Type B pancreatic cell (in vitro differentiated cells): Measurements from ENCODE around the gene SLC6A19. TPM values are rescaled to one million over a fixed set of nuclear protein-coding genes. Genes with fewer than 3 reads are reported as not detected.

Source experiments
- DNase-seq: peaks from one replicate; pipeline ENCODE4 v3.0.0; 2021; ENCODE audit warnings: mixed read lengths; ENCODE audit not compliant: unreplicated experiment; ENCODE audit errors: extremely low spot score
- H3K27ac Mint-ChIP-seq: 2 replicates; pipeline ENCODE4 v1.8.0; 2021; ENCODE audit warnings: mild to moderate bottlenecking, mixed read lengths
- H3K27me3 Mint-ChIP-seq: 2 replicates; pipeline ENCODE4 v1.8.0; 2021; ENCODE audit warnings: mixed read lengths
- H3K36me3 Mint-ChIP-seq: 2 replicates; pipeline ENCODE4 v1.8.0; 2021; ENCODE audit warnings: mixed read lengths
- H3K4me1 Mint-ChIP-seq: one replicate; pipeline ENCODE4 v1.8.0; 2021; ENCODE audit warnings: mixed read lengths; ENCODE audit not compliant: unreplicated experiment
- H3K4me3 Mint-ChIP-seq: 2 replicates; pipeline ENCODE4 v1.8.0; 2021; ENCODE audit warnings: mild to moderate bottlenecking, mixed read lengths
- H3K9me3 Mint-ChIP-seq: 2 replicates; pipeline ENCODE4 v1.8.0; 2021; ENCODE audit warnings: mixed read lengths
- total RNA-seq: library from RNA; stranded (reverse); gene quantifications from 2 replicates; pipeline ENCODE4 v1.2.1, GENCODE V29; 2021; ENCODE audit warnings: low replicate concordance
- TF ChIP-seq, protein P1 (sequence below): fragments of 200-600 bp; sonication (generic); conservative IDR thresholded peaks from 2 replicates; pipeline ENCODE4 v1.5.0; 2021; ENCODE audit warnings: antibody characterized with exemption, mild to moderate bottlenecking

SLC6A19 gene
- total RNA-seq, 1 donor from 2014 or later, result 12.6 TPM

DNA sequence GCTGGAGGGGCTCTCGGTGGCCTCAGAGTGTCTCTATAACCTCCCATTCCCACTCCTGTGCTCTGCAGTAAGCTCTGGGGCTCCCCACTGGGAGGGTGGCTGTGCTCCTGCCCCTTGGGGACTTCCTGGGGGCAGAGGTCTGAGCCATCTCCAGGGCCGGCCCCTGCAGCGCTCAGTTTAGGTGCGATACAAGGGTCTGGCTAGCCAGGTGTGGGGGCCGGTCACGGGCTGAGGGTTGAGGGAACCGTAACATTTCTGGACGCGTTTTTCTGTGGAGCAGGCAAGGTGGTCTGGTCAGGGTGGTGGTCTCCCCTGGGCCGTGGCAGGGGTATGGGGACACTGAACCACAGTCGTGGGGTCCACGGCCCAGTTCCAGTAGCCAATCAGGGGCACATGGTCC lies 38.0 kb upstream of the SLC6A19 start:
- TF ChIP-seq, protein P1, sequence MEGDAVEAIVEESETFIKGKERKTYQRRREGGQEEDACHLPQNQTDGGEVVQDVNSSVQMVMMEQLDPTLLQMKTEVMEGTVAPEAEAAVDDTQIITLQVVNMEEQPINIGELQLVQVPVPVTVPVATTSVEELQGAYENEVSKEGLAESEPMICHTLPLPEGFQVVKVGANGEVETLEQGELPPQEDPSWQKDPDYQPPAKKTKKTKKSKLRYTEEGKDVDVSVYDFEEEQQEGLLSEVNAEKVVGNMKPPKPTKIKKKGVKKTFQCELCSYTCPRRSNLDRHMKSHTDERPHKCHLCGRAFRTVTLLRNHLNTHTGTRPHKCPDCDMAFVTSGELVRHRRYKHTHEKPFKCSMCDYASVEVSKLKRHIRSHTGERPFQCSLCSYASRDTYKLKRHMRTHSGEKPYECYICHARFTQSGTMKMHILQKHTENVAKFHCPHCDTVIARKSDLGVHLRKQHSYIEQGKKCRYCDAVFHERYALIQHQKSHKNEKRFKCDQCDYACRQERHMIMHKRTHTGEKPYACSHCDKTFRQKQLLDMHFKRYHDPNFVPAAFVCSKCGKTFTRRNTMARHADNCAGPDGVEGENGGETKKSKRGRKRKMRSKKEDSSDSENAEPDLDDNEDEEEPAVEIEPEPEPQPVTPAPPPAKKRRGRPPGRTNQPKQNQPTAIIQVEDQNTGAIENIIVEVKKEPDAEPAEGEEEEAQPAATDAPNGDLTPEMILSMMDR, result no peak
- H3K27me3 Mint-ChIP-seq, result peaks cover 23% of the 10 kb centered on the region

DNA sequence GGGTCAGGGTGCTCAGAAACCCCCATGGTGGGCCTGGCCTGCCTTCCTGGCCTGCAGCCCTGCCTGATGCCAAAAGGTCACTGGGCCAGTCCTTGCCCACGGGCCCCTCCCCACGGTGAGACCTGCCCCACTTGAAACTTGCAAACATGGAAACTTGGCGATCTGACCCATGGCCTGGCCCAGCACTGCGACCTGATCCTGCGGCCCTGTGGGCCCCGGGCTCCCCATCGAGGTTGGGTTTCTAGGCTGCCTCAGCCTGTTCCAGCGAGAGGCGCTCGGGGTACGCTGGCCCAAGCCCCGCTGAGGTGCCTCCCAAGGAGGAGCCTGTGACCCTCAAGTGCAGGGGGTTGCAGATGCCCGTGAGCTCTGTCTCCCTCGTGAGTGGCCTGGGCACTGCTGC lies 37.5 kb upstream of the SLC6A19 start:
- H3K9me3 Mint-ChIP-seq, result no peaks in the 10 kb centered on the region
- peaks cover 18% of the 10 kb centered on the region for H3K27me3 Mint-ChIP-seq
- TF ChIP-seq, protein P1, result no peak
- H3K36me3 Mint-ChIP-seq, result no peaks in the 10 kb centered on the region
- H3K4me3 Mint-ChIP-seq, result no peak overlapping the region
- H3K4me1 Mint-ChIP-seq, result peaks cover 20% of the 10 kb centered on the region
- no peak for DNase-seq
- no peak overlapping the region for H3K27ac Mint-ChIP-seq

More for the DNA sequence above, 38.0 kb upstream of the SLC6A19 start:
- Mint-ChIP-seq H3K4me3 (no peak overlapping the region), H3K9me3 (no peaks in the 10 kb centered on the region), H3K27ac (no peak overlapping the region), H3K4me1 (peaks cover 20% of the 10 kb centered on the region), H3K36me3 (no peaks in the 10 kb centered on the region)
- DNase-seq, result no peak

DNA sequence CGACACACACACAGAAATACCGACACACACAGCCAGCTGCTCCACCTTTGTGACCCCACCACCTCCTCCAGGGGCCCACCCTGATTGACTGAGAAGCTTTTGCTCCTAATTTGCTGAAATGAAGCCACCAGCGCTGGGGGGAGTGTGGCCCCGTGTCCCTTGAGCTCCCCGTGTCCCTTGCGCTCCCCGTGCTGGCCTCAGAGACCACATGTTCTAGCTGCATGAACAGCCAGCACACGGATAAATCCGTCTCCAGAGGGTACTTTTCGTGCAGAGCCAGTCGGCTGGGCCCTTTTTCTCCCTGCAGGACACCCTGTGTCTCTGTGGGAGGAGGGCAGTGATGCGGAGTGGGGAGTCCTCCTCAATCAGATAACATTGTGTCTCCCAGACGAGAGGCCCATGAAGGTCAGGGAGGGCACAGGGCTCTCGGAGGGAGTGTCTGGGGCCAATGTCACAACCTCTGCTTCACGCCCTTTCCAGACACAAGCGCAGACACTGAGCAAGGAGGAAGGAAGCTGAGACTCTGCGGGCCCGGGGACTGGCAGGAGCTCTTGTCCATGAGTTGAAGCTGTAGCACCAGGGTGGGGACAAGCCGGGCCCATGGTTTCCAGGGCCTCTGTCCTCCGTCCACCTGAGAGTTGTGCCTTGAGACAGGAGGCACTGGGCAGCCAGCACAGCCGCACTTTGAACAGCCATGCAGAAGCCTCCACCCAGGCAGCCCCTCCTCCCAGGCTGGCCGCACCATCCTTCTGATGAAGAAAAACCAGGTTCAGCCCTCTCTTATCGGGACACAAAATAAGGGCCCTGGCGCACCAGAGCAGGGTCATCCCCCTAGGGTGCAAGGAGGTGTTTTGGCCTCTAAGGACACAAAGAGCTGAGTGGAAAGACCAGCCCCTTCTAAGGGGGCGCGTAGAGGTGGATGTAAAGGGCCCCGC lies 36.4 kb upstream of the SLC6A19 start:
- no peak overlapping the region for H3K27ac Mint-ChIP-seq
- no peaks in the 10 kb centered on the region for H3K9me3 Mint-ChIP-seq
- no peaks in the 10 kb centered on the region for H3K36me3 Mint-ChIP-seq
- no peak overlapping the region for H3K4me3 Mint-ChIP-seq
- TF ChIP-seq, protein P1, result no peak
- peaks cover 12% of the 10 kb centered on the region for H3K4me1 Mint-ChIP-seq
- no peak for DNase-seq
- H3K27me3 Mint-ChIP-seq, result peaks cover 10% of the 10 kb centered on the region

DNA sequence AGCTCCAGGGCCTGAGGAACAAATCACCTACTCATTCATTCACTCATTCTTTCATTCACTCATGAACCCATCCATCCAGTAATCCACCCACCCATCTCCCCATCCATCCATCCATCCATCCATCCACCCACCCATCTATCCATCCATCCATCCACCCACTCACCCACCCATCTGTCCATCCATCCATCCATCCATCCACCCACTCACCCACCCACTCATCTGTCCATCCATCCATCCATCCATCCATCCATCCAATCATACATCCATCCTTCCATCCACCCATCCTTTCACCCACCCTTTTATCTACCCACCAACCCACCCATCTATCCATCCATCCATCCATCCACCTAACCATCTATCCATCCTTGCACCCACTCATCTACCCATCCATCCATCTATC lies 35.5 kb upstream of the SLC6A19 start:
- Mint-ChIP-seq H3K4me3 (no peak overlapping the region), H3K27me3 (peaks cover 10% of the 10 kb centered on the region), H3K4me1 (peaks cover 12% of the 10 kb centered on the region), H3K9me3 (no peaks in the 10 kb centered on the region), H3K36me3 (no peaks in the 10 kb centered on the region), H3K27ac (no peak overlapping the region)
- TF ChIP-seq, protein P1, result no peak
- DNase-seq, result no peak

DNA sequence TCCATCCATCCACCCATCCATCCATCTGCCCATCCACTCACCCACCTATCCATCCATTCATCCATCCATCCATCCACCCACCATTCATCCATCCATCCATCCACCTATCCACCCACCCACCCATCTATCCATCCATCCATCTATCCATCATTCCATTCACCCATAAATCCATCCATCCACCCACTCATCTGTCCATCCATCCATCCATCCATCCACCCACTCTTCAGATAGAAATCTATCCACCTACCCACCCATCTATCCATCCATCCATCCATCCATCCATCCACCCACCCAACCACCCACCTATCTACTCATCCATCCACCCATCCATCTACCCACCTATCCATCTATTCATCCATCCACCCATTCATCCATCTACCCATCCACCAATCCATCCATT lies 35.0 kb upstream of the SLC6A19 start:
- DNase-seq, result no peak
- peaks cover 12% of the 10 kb centered on the region for H3K4me1 Mint-ChIP-seq
- H3K4me3 Mint-ChIP-seq, result no peak overlapping the region
- TF ChIP-seq, protein P1, result no peak
- H3K27me3 Mint-ChIP-seq, result peaks cover 12% of the 10 kb centered on the region
- H3K36me3 Mint-ChIP-seq, result no peaks in the 10 kb centered on the region
- H3K27ac Mint-ChIP-seq, result no peak overlapping the region
- H3K9me3 Mint-ChIP-seq, result no peaks in the 10 kb centered on the region
